GM23338 (cell line): ENCODE data around the gene HBB.

Experiments
- CREB1 ChIP-seq: fragments of 250-450 bp; sonication (Bioruptor Pico); IDR thresholded peaks from 2 replicates; pipeline ENCODE4 v1.5.0; 2020; ENCODE audit warnings: low read depth, mild to moderate bottlenecking, moderate library complexity
- CTCF ChIP-seq, 2 experiments: fragments of 200-600 bp in 1 of 2; sonication (generic) in 1 of 2; conservative IDR thresholded peaks; 2 replicates each; pipeline versions ENCODE4 v1.5.1 to v1.6.1; 2016 to 2017; ENCODE audit warnings: antibody characterized with exemption in 2 of 2, low read depth in 2 of 2, mild to moderate bottlenecking in 2 of 2, moderate library complexity in 1 of 2
- EZH2 ChIP-seq: fragments of 200-600 bp; sonication (generic); IDR thresholded peaks from one replicate; pipeline ENCODE4 v1.8.0; 2017; ENCODE audit warnings: antibody characterized with exemption, mild to moderate bottlenecking, low read depth; ENCODE audit not compliant: unreplicated experiment
- EZH2phosphoT487 ChIP-seq: fragments of 200-600 bp; sonication (generic); IDR thresholded peaks from one replicate; pipeline ENCODE4 v1.8.1; 2018; ENCODE audit warnings: antibody characterized with exemption; ENCODE audit not compliant: unreplicated experiment
- JUNB ChIP-seq: IDR thresholded peaks from one replicate; pipeline ENCODE4 v1.6.1; 2016; ENCODE audit warnings: antibody characterized with exemption; ENCODE audit not compliant: unreplicated experiment
- POLR2AphosphoS5 ChIP-seq: IDR thresholded peaks from 2 replicates; pipeline ENCODE4 v1.6.1; 2016; ENCODE audit warnings: antibody characterized with exemption, low read depth
- REST ChIP-seq: IDR thresholded peaks from one replicate; pipeline ENCODE4 v1.6.1; 2018; ENCODE audit warnings: antibody characterized with exemption; ENCODE audit not compliant: unreplicated experiment
- STAT1 ChIP-seq: IDR thresholded peaks from one replicate; pipeline ENCODE4 v1.6.1; 2016; ENCODE audit warnings: antibody characterized with exemption; ENCODE audit not compliant: unreplicated experiment
- ZNF462 ChIP-seq: fragments of 250-450 bp; sonication (Bioruptor Pico); IDR thresholded peaks from 2 replicates; pipeline ENCODE4 v1.5.0; 2020; ENCODE audit warnings: mild to moderate bottlenecking, moderate library complexity

GRCh38 chr11:5231111-5231510 is 4.2 kb upstream of the HBB start:
- TF ChIP-seq EZH2phosphoT487: no peak
- TF ChIP-seq EZH2: no peak
- no peak for TF ChIP-seq CTCF (conservative IDR thresholded peaks at IDR 0.05; ENCODE audit: low read depth in 2 of 2)
- no peak for TF ChIP-seq CREB1 (CRISPR knock-in tag)
- TF ChIP-seq POLR2AphosphoS5: no peak
- TF ChIP-seq ZNF462 (CRISPR knock-in tag): no peak
- no peak for TF ChIP-seq JUNB
- TF ChIP-seq REST: no peak
- TF ChIP-seq STAT1: no peak
